HG03280 (cell line): ENCODE data around the gene MPHOSPH6.
"Not testable (repeated sequence)": the region's sequence is repeated elsewhere in the genome, so short reads cannot be mapped to it uniquely, and the experiment has no call there.

ENCODE experiments used
- ATAC-seq: cut with Tn5 transposase; IDR thresholded peaks from one replicate; pipeline ENCODE4 v1.9.1; 2021; ENCODE audit warnings: mild to moderate bottlenecking, moderate library complexity; ENCODE audit not compliant: unreplicated experiment

The MPHOSPH6 gene

DNA sequence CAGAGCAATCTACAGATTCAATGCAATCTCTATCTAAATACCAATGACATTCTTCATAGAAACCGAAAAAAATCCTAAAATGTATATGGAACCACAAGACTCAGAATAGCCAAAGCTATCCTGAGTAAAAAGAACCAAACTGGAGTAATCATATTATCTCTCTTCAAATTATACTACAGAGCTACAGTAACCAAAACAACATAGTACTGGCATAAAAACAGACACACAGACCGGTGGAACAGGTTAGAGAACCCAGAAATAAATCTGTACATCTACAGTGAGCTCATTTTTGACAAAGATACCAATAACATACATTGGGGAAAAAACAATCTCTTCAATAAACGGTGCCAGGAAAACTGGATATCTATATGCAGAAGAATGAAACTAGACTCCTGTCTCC is 45.4 kb downstream of the MPHOSPH6 start:
- no peak for ATAC-seq

DNA sequence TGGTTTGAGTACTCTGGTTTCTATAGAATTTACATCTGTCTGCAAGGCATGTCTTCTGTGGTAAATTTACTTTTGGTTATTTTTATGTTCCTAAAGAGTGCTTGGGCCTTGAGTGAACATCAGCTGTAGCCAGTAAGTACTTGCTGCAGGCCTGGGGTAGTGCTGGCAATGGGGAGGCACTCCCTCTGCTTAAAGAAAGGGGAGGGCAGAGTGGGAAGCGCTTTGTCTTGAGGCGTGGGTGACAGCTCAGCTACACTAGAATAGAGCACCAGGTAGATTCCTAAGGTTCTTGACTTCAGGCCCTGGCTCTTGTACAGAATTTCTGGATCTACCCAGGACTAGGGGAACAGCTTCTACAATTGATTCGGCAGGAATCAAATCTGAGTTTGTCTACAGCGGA is 50.6 kb downstream of the MPHOSPH6 start:
- ATAC-seq, result no peak

DNA sequence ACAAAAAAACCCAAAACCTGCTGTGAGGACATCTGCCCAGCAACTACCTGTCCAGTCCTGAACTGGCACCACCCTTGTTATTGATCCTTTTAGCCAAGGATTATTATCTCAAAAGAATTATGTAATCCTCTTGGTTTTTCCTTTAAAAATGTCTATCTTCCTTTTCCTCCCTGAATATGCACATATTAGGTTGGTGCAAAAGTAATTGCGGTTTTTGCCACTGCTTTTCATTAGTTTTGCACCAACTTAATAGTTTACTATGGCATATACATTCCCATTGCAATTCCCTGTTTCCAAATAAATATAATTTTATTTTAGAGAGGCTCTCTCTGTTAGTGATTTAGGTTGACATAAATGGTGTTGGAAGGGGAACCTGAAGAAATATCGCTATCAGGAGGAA is 51.3 kb downstream of the MPHOSPH6 start:
- no peak for ATAC-seq

DNA sequence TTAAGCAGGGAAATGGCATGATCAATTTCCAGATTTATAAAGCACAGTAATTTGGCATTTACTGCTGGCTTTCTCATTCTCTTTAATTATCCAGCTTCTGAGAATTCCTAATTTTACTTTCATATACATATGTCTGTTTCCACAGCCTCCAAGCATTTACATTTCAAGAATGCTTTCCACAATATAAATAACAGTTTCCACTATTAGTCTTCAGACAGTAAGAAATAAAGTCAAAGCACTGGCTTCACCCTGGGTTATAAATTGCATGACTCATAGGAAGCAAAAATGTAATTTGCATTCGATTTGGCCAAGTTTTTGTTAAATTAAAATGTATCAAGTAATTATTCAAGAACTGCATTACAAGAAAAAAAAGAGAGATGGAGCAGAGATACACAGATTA is 53.5 kb downstream of the MPHOSPH6 start:
- ATAC-seq, result no peak

GRCh38 chr16:82113741-82114140 is 56.3 kb downstream of the MPHOSPH6 start:
- no peak for ATAC-seq

GRCh38 chr16:82111944-82112343 is 58.1 kb downstream of the MPHOSPH6 start:
- no peak for ATAC-seq

GRCh38 chr16:82109266-82109665 is 60.8 kb downstream of the MPHOSPH6 start:
- not testable (repeated sequence) for ATAC-seq

GRCh38 chr16:82108774-82109173 is 61.2 kb downstream of the MPHOSPH6 start:
- no peak for ATAC-seq

DNA sequence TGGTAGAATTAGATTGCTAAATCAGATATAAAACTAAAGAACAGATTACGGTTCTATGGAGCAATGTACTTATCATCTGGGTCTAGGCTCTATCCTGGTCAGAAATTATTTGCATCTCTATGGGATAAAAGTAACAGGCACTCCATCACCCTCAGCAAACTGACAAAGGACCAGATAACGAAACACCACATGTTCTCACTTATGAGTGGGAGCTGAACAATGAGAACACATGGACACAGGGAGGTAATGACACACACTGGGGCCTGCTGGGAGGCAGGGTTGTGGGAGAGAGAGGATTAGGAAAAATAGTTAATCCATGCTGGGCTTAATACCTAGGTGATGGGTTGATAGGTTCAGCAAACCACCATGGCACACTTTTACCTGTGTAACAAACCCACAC is 61.9 kb downstream of the MPHOSPH6 start:
- ATAC-seq, result no peak

- no peak for ATAC-seq
These were observed 64.9 kb downstream of the MPHOSPH6 start for GRCh38 chr16:82105107-82105506.
